NCI-H1105 treated with DMSO at 0.1 percent for 48 hours (cell line): ENCODE data around the gene ZNF330.

Experiments
- DNase-seq: peaks from one replicate; lab custom pipeline; 2025; lab: John Stamatoyannopoulos, UW

The ZNF330 gene

DNA sequence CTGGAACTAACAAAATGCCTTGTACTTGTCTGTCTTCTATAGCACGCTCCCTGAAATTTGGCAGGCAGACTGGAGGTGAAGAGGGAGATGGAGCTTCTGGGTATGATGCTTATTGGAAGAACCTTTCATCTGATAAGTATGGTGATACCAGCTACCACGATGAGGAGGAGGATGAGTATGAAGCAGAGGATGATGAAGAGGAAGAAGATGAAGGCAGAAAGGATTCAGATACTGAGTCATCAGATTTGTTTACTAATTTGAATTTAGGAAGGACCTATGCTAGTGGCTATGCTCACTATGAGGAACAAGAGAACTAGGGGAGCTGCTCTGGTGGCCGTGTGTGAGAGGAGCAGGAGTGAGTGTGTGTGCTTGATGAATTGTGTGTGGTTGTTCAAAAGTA is 13.0 kb downstream of the ZNF330 start:
- DNase-seq = no peak

DNA sequence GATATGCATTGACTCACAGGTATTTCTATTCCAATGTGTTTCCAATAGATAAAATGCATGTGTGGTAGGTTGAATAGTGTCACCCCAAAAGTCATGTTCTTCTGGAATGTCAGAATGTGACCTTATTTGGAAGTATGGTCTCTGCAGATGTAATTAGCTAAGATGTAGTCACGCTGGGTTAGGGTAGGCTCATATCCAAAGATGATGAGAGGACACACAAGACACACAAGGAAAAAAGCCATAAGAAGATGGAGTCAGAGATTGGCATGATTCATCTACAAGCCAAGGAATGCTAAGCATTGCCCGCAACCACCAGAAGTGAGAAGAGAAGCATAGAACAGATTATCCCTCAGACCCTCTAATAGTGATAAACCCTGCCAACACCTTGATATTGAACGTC is 17.5 kb downstream of the ZNF330 start:
- DNase-seq = no peak

- no peak for DNase-seq
Measured at GRCh38 chr4:141240259-141240658, 19.6 kb downstream of the ZNF330 start.

DNA sequence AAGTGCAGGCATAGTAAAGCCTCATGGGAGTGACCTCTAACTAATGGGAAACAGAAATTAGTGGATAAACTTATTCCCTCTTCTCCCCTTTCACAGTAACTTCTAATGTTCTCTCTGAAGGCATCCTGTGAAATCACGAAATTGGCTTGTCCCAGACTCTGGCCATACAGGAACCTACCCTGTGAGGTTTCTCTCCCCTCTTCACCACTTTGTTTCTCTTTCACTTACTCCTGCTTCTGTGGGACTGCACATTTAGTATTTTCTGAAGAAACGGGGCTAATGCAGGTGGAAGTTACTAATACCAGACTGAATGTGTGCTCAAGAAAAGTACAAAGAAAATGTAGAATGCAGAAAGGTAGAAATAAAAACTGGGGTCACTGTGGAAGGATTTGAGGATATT is 20.0 kb downstream of the ZNF330 start:
- DNase-seq = no peak

DNA sequence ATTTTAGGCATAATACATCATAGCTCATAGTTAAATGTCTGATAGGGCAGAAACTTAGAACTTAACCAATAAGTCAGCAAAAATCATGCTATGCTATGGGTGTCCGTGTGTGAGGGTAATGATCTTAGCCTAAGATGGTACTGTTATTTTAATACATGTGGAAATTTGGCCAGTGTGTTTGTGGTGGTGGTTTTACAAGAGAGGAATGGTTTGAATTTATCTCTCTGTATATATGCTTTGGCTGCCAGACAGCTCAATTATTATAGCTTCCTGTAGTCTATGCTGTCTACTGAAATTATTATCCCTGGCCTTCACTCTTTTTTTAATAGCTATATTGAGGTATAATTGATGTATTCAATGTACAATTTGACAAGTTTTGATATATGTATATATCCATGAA is 21.3 kb downstream of the ZNF330 start:
- no peak for DNase-seq

DNA sequence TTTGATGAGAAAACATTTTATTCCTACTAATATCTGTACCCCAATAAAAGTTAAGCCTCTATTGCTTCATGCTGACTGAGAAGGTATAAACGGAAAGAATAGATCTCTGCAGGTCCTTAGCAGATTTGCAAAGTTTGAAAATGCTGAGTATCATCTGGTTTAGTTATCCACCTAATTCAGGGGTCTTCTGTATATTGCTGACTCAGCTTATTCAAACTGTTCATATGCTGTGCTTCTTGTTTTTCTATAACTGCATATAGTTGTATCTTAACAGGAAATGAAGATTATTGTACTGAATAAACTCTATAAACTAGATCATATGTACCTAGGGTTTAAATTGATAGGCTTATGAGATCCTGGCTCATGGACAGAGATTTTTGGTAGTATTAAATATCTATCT is 23.7 kb downstream of the ZNF330 start:
- no peak for DNase-seq

DNA sequence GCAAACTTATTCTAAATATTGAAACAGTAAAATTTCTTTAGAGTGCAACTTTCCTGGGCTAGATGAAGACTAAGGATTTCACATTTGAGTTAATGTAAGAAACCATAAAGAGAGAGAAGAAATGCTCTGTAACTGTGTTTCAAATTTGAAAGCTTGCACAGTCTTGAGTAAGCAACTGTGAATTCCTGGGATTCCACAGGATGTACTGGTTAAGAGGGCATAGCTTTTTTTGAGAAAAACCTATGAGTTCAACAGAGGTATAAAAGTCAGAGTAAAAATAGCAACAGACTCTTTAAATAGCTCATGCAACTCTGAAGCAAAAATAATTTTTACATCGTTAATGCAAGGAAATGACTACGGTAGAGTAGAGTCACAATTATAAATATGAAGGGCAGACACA is 25.5 kb downstream of the ZNF330 start:
- no peak for DNase-seq

GRCh38 chr4:141246683-141247429 is 26.2 kb downstream of the ZNF330 start:
- no peak for DNase-seq

GRCh38 chr4:141247430-141247780 is 26.7 kb downstream of the ZNF330 start:
- DNase-seq = no peak

GRCh38 chr4:141248029-141248428 is 27.3 kb downstream of the ZNF330 start:
- no peak for DNase-seq

DNA sequence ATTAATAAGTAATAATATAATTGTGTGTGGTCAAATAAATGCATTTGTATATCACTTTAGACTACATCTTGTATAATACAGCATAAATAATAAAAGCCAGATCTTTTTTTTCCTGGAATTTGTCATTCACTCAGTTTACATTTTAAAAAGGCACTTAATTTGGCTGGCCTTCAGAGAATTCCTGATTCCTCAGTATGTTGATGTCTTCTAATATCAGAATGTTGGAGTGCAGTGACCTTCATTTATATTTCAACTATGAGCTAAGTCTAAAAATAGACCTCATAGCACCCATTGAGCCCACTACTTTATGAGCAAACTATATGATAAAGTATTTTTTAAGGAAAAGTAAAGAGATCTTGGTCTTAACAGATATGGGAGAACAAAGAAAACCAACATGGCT is 27.8 kb downstream of the ZNF330 start:
- no peak for DNase-seq

DNA sequence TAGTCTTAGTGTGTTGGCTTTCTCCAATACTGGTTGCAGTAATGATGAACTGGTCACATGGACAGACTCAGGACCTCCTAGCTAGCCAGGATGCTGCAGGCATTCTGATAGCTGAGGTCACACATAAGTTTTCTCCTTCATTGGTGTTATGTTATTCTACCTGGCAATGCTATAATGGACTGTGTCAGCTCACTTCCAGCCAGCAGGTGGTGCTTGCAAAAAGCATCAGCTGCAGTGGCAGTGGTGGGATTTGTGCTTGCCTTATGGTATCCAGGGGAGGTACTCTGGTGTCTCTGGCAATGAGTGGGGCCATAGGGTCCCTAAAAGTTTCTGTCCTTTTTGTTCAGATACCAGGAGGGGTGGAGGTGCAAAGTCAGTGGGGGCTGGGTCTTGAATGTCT is 33.6 kb downstream of the ZNF330 start:
- DNase-seq = no peak

GRCh38 chr4:141255016-141255415 is 34.3 kb downstream of the ZNF330 start:
- no peak for DNase-seq

DNA sequence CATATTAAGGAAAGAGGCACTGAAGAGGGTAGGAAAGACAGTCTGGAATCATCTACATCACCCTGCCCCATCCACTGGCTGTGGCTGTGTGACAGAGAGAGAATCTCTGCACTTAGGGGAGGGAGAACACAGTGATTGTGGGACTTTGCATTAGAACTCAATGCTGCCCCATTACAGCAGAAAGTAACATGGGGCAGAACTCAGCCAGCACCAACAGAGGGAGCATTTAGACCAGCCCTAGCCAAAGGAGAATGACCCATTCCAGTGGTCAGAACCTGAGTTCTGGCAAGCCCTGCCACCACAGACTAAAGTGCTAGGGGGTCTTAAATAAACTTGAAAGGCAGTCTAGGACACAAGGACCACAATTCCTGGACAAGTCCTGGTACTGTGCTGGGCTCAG is 37.9 kb downstream of the ZNF330 start:
- DNase-seq = no peak

- no peak for DNase-seq
Measured at GRCh38 chr4:141275834-141276233, 55.1 kb downstream of the ZNF330 start.

- DNase-seq = no peak
Measured at GRCh38 chr4:141283152-141283551, 62.5 kb downstream of the ZNF330 start.

- DNase-seq = no peak
Measured at GRCh38 chr4:141283563-141283962, 62.9 kb downstream of the ZNF330 start.
